HepG2 (cell line): ENCODE measurements around the gene LAP3. TPM values are rescaled to one million over a fixed set of nuclear protein-coding genes. Genes with fewer than 3 reads are reported as not detected.

Experiments used
- CEBPB ChIP-seq: IDR thresholded peaks from 2 replicates; pipeline ENCODE4 v1.6.1; 2011; ENCODE audit warnings: low read depth, low read length, improper control_type of control experiment, borderline replicate concordance
- DR1 ChIP-seq: sonication (generic); formaldehyde crosslinking; IDR thresholded peaks from 2 replicates; pipeline ENCODE4 v1.8.0; 2021; ENCODE audit warnings: mild to moderate bottlenecking, missing genetic modification reagents, inconsistent platforms
- FOXJ3 ChIP-seq: sonication (generic); formaldehyde crosslinking; IDR thresholded peaks from 2 replicates; pipeline ENCODE4 v1.4.0; 2020; ENCODE audit warnings: missing genetic modification reagents, mild to moderate bottlenecking, borderline replicate concordance
- GLMP ChIP-seq: sonication (generic); formaldehyde crosslinking; IDR thresholded peaks from 2 replicates; pipeline ENCODE4 v1.9.0; 2021; ENCODE audit warnings: missing genetic modification reagents, mild to moderate bottlenecking, borderline replicate concordance
- HES4 ChIP-seq: sonication (generic); formaldehyde crosslinking; IDR thresholded peaks from 2 replicates; pipeline ENCODE4 v1.9.0; 2021; ENCODE audit warnings: mild to moderate bottlenecking, missing genetic modification reagents, borderline replicate concordance
- NR1H2 ChIP-seq: sonication (generic); formaldehyde crosslinking; IDR thresholded peaks from 2 replicates; pipeline ENCODE4 v1.8.1; 2022; ENCODE audit warnings: low read depth, missing genetic modification reagents, borderline replicate concordance
- TFAP4 ChIP-seq: sonication (generic); IDR thresholded peaks from 2 replicates; pipeline ENCODE4 v1.6.1; 2016; ENCODE audit warnings: low read depth, borderline replicate concordance
- TSC22D2 ChIP-seq: sonication (generic); formaldehyde crosslinking; IDR thresholded peaks from 2 replicates; pipeline ENCODE4 v1.5.1; 2020; ENCODE audit warnings: missing genetic modification reagents, mild to moderate bottlenecking, borderline replicate concordance
- XRCC5 ChIP-seq: fragments of 200-400 bp; formaldehyde crosslinking; optimal IDR thresholded peaks from 2 replicates; pipeline ENCODE3; 2017; ENCODE audit warnings: mild to moderate bottlenecking, low read length
- ZNF318 ChIP-seq: sonication (generic); formaldehyde crosslinking; IDR thresholded peaks from 2 replicates; pipeline ENCODE4 v1.4.0; 2020; ENCODE audit warnings: mild to moderate bottlenecking, missing genetic modification reagents
- ZNF33A ChIP-seq: sonication (generic); formaldehyde crosslinking; IDR thresholded peaks from 2 replicates; pipeline ENCODE4 v1.5.1; 2020; ENCODE audit warnings: missing genetic modification reagents, mild to moderate bottlenecking, moderate library complexity, borderline replicate concordance
- ZNF432 ChIP-seq: sonication (generic); formaldehyde crosslinking; IDR thresholded peaks from 2 replicates; pipeline ENCODE4 v1.5.0; 2020; ENCODE audit warnings: missing genetic modification reagents, mild to moderate bottlenecking, borderline replicate concordance
- ZNF451 ChIP-seq: sonication (generic); formaldehyde crosslinking; IDR thresholded peaks from 2 replicates; pipeline ENCODE4 v1.5.0; 2020; ENCODE audit warnings: mild to moderate bottlenecking, missing genetic modification reagents
- ZNF616 ChIP-seq: sonication (generic); formaldehyde crosslinking; IDR thresholded peaks from 2 replicates; pipeline ENCODE4 v1.5.0; 2020; ENCODE audit warnings: low read depth, mild to moderate bottlenecking, missing genetic modification reagents
- ZNF770 ChIP-seq: sonication (generic); formaldehyde crosslinking; IDR thresholded peaks from 2 replicates; pipeline ENCODE4 v1.5.0; 2020; ENCODE audit warnings: mild to moderate bottlenecking, missing genetic modification reagents
- polyA plus RNA-seq, 8 experiments: library from polyadenylated mRNA; depleted of rRNA in 3 of 8; stranded (reverse) in 7 of 8; unstranded in 1 of 8; fragments of >200 nt; fragmentation: Illumina TruSeq in 4 of 8; extraction: Trizol in 4 of 8; gene quantifications; 2 replicates each; pipeline versions ENCODE4 v1.2.1 to v1.2.3, GENCODE V29; 2011 to 2016; ENCODE audit warnings: low read depth in 4 of 8, missing spikeins in 1 of 8, mixed read lengths in 1 of 8; ENCODE audit not compliant: insufficient read depth in 1 of 8
- total RNA-seq, 5 experiments: library from RNA; depleted of rRNA; stranded (reverse); fragments of >200 nt; fragmentation: Illumina TruSeq; extraction: Trizol; gene quantifications; 2 replicates each; pipeline ENCODE4 v1.2.3, GENCODE V29; 2016; ENCODE audit warnings: low read depth in 1 of 5

The LAP3 gene
- total and polyA plus RNA-seq, 2 of the 13 experiments (the other 11 are each of a cell fraction or from before 2014, with no cell fraction given), result 106 to 125 TPM

GRCh38 chr4:17614416-17615299 is 37.7 kb downstream of the LAP3 start, which contains the start of gene MED28 (continued):
- TF ChIP-seq ZNF318 (CRISPR knock-in tag), result no peak
- no peak; the same call in 1 of the 2 replicates for TF ChIP-seq ZNF451 (CRISPR knock-in tag)
- 0 out of 2 replicates have a peak, but pooled peaks have one; percentile 14 for TF ChIP-seq DR1
- no peak for TF ChIP-seq TFAP4
- peak; percentile 36; the same call in 1 of the 2 replicates for TF ChIP-seq ZNF770 (CRISPR knock-in tag)
- 0 out of 2 replicates have a peak, but pooled peaks have one; percentile 14 for TF ChIP-seq FOXJ3 (CRISPR knock-in tag)
- TF ChIP-seq HES4, result no peak
- peak; percentile 92 for TF ChIP-seq CEBPB
- TF ChIP-seq ZNF33A, result 0 out of 2 replicates have a peak, but pooled peaks have one; percentile 51
- TF ChIP-seq GLMP (CRISPR knock-in tag), result no peak
- TF ChIP-seq ZNF432, result no peak
- TF ChIP-seq NR1H2 (CRISPR knock-in tag), result no peak
- peak; percentile 29 for TF ChIP-seq XRCC5
- TF ChIP-seq ZNF616 (CRISPR knock-in tag), result no peak
- TF ChIP-seq TSC22D2, result peak; percentile 30; the same call in 1 of the 2 replicates
